GM12878 (cell line): ENCODE results near the gene NUPR1. TPM values are rescaled to one million over a fixed set of nuclear protein-coding genes. Genes with fewer than 3 reads are reported as not detected.
A peak's percentile ranks its signal among the peaks of the same experiment; 100 is the strongest.

Source experiments
- ATAC-seq: fragments of 200-7000 bp; cut with Tn5 transposase; 3 replicates; pipeline ENCODE4 v1.9.1; 2020; ENCODE audit warnings: mild to moderate bottlenecking, moderate library complexity
- BruUV-seq: library from RNA; stranded (reverse); fragments of 400-500 nt; replicated peaks from 2 replicates; lab custom pipeline; 2021; lab: Mats Ljungman, UMichigan
- CTCF ChIA-PET: fragments of 300-600 bp; sonication (Branson Sonifier 250); formaldehyde crosslinking; extraction: SDS; loops from one replicate; lab custom pipeline; 2021; ENCODE audit warnings: inconsistent platforms; lab: Yijun Ruan, JAX
- POLR2A ChIA-PET: fragments of 350-600 bp; formaldehyde crosslinking; extraction: SDS; loops from one replicate; lab custom pipeline; 2021; ENCODE audit warnings: inconsistent platforms; lab: Charles Lee
- RAD21 ChIA-PET: fragments of 300-600 bp; sonication (Branson Sonifier 250); formaldehyde crosslinking; loops from one replicate; lab custom pipeline; 2023; ENCODE audit warnings: antibody characterized with exemption; ENCODE audit not compliant: unreplicated experiment; lab: Charles Lee
- SMC1A ChIA-PET: fragments of 300-600 bp; sonication (Branson Sonifier 250); formaldehyde crosslinking; loops from one replicate; lab custom pipeline; 2023; ENCODE audit not compliant: unreplicated experiment, uncharacterized antibody; lab: Charles Lee
- DNase-seq: peaks from one replicate; pipeline ENCODE4 v3.0.0-alpha.2; 2011; ENCODE audit warnings: low read depth, low spot score
- FAIRE-seq: peaks from 3 replicates; lab custom pipeline; 2011; peaks lifted over from hg19 to GRCh38; lab: Jason Lieb, UNC
- H2AFZ ChIP-seq: 2 replicates; pipeline ENCODE4 v1.6.0; 2011; ENCODE audit warnings: low read depth, low read length, control low read depth; ENCODE audit not compliant: control insufficient read depth
- H3K27ac ChIP-seq: 2 replicates; pipeline ENCODE4 v1.5.1; 2011; ENCODE audit warnings: control low read depth; ENCODE audit not compliant: control insufficient read depth, insufficient read depth
- H3K27me3 ChIP-seq, 2 experiments: replicated peaks in 1 of 2; 2 replicates each; pipeline versions ENCODE4 v1.6.0 to v1.6.1; 2011; ENCODE audit warnings: low read length in 1 of 2; ENCODE audit not compliant: control insufficient read depth in 2 of 2, insufficient read depth in 2 of 2
- H3K36me3 ChIP-seq, 2 experiments: 2 replicates each; pipeline ENCODE4 v1.5.1; 2011; ENCODE audit warnings: low read length in 1 of 2; ENCODE audit not compliant: control insufficient read depth in 2 of 2, insufficient read depth in 2 of 2
- H3K4me1 ChIP-seq: 2 replicates; pipeline ENCODE4 v1.6.1; 2011; ENCODE audit warnings: mild to moderate bottlenecking, low read length, moderate library complexity, mixed read lengths; ENCODE audit not compliant: control insufficient read depth, insufficient read depth
- H3K4me2 ChIP-seq: 2 replicates; pipeline ENCODE4 v1.6.0; 2011; ENCODE audit warnings: control low read depth; ENCODE audit not compliant: control insufficient read depth, insufficient read depth
- H3K4me3 ChIP-seq: fragments of 200-600 bp; sonication (generic); 2 replicates; pipeline ENCODE4 v1.5.1; 2016
- H3K79me2 ChIP-seq: 2 replicates; pipeline ENCODE4 v1.6.0; 2011; ENCODE audit warnings: low read length; ENCODE audit not compliant: control insufficient read depth, insufficient read depth
- H3K9ac ChIP-seq: 2 replicates; pipeline ENCODE4 v1.8.0; 2011; ENCODE audit warnings: low read length, control low read depth, mixed read lengths; ENCODE audit not compliant: control insufficient read depth, insufficient read depth
- H3K9me3 ChIP-seq: replicated peaks from 3 replicates; pipeline ENCODE4 v1.5.1; 2011; ENCODE audit warnings: mild to moderate bottlenecking, low read length; ENCODE audit not compliant: control insufficient read depth, insufficient read depth
- H4K20me1 ChIP-seq: 2 replicates; pipeline ENCODE4 v1.6.0; 2011; ENCODE audit not compliant: control insufficient read depth, insufficient read depth
- ASH2L ChIP-seq: fragments of 300-600, 200-600 bp; sonication (generic); IDR thresholded peaks from 2 replicates; pipeline ENCODE4 v1.6.1; 2017; ENCODE audit warnings: low read depth, mild to moderate bottlenecking, borderline replicate concordance
- E2F8 ChIP-seq: fragments of 450-650 bp; IDR thresholded peaks from 2 replicates; pipeline ENCODE4 v1.6.1; 2018; ENCODE audit warnings: mild to moderate bottlenecking, low read depth, moderate library complexity; ENCODE audit not compliant: partially characterized antibody
- HDGF ChIP-seq: fragments of 450-650 bp; IDR thresholded peaks from 2 replicates; pipeline ENCODE4 v1.6.1; 2016; ENCODE audit warnings: antibody characterized with exemption
- HSF1 ChIP-seq: fragments of 150-350 bp; IDR thresholded peaks from 2 replicates; pipeline ENCODE4 v1.6.1; 2014; ENCODE audit warnings: mild to moderate bottlenecking, low read depth, low read length
- PAX8 ChIP-seq: fragments of 450-650 bp; IDR thresholded peaks from 2 replicates; pipeline ENCODE4 v1.6.1; 2017; ENCODE audit warnings: mild to moderate bottlenecking, moderate library complexity
- SMAD5 ChIP-seq: IDR thresholded peaks from 2 replicates; pipeline ENCODE4 v1.6.1; 2016; ENCODE audit warnings: antibody characterized with exemption, low read depth
- SPI1 ChIP-seq: IDR thresholded peaks from 2 replicates; pipeline ENCODE4 v1.6.1; 2011; ENCODE audit warnings: low read depth, mild to moderate bottlenecking, low read length, moderate library complexity, borderline replicate concordance; ENCODE audit not compliant: insufficient read depth
- SRF ChIP-seq, 2 experiments: IDR thresholded peaks; 2 replicates each; pipeline ENCODE4 v1.6.1; 2011; ENCODE audit warnings: low read depth in 2 of 2, low read length in 2 of 2, mild to moderate bottlenecking in 1 of 2, moderate library complexity in 1 of 2
- ZBTB40 ChIP-seq: fragments of 450-650 bp; IDR thresholded peaks from 2 replicates; pipeline ENCODE4 v1.6.1; 2016; ENCODE audit warnings: mild to moderate bottlenecking, moderate library complexity, borderline replicate concordance
- ZNF622 ChIP-seq: fragments of 450-650 bp; IDR thresholded peaks from 2 replicates; pipeline ENCODE4 v1.6.1; 2017; ENCODE audit warnings: mild to moderate bottlenecking, inconsistent platforms
- WGBS: methylation state at CpG from one replicate; pipeline ENCODE4 v1.1.6; 2016; ENCODE audit warnings: low lambda C conversion rate; ENCODE audit not compliant: insufficient replicate concordance, insufficient coverage; ENCODE audit errors: missing lambda C conversion rate; 5-methylcytosine and 5-hydroxymethylcytosine counted together
- in situ Hi-C: fragments of 300-500 bp; cut with MboI; formaldehyde crosslinking; loops from 9 replicates; pipeline ENCODE4 v1.14.3; 2018; ENCODE audit warnings: mixed read lengths
- intact Hi-C: fragments of 100-400 bp; cut with micrococcal nuclease; formaldehyde crosslinking; loops from one replicate; pipeline ENCODE4 v1.14.2; 2022; ENCODE audit not compliant: unreplicated experiment
- polyA plus RNA-seq, 11 experiments: library from polyadenylated mRNA; depleted of rRNA in 4 of 11; unstranded in 6 of 11; stranded (reverse) in 5 of 11; fragments of >200 nt; fragmentation: Nextera tagmentation in 4 of 11; fragmentation: Illumina TruSeq in 1 of 11; extraction: Ambion mirVana in 4 of 11; extraction: Trizol in 1 of 11; gene quantifications; 1 replicate in 1 of 11; 2 replicates in 10 of 11; pipeline versions ENCODE4 v1.2.1 to v1.2.3, GENCODE V29; 2011 to 2016; ENCODE audit warnings: inconsistent platforms in 2 of 11, missing spikeins in 2 of 11, low read depth in 1 of 11
- total RNA-seq, 4 experiments: library from RNA; depleted of rRNA in 3 of 4; stranded (reverse); fragments of >200 nt in 3 of 4; fragmentation: Illumina TruSeq in 1 of 4; extraction: Trizol in 1 of 4; gene quantifications; 2 replicates each; pipeline versions ENCODE4 v1.2.1 to v1.2.3, GENCODE V29; 2013 to 2021

NUPR1 gene
- total and polyA plus RNA-seq, 10 of the 15 experiments (the other 5 are each of a cell fraction or from before 2014, with no cell fraction given), result 0.04 to 0.78 (median 0.17) TPM; not detected in 2

- TF ChIP-seq ZBTB40, result no peak
- TF ChIP-seq SPI1, result no peak
- TF ChIP-seq HSF1, result no peak
- TF ChIP-seq, all 136 proteins: peak for 0
These were observed 12.3 kb downstream of the NUPR1 start (continued) for GRCh38 chr16:28526201-28527099.

- Histone ChIP-seq H2AFZ (no peak overlapping the region), H4K20me1 (no peaks in the 10 kb centered on the region), H3K79me2 (no peaks in the 10 kb centered on the region), H3K27me3 (no peaks in the 10 kb centered on the region; a peak in 1 of 4 replicates), H3K4me3 (no peak overlapping the region), H3K9ac (no peak overlapping the region), H3K36me3 (no peaks in the 10 kb centered on the region), H3K9me3 (no peaks in the 10 kb centered on the region), H3K4me1 (peaks cover 10% of the 10 kb centered on the region; the same call in 1 of the 2 replicates), H3K27ac (no peak overlapping the region), H3K4me2 (no peak overlapping the region)
- ChIA-PET SMC1A (interaction anchor here (0.6 kb wide), 1 partner anchor 13 kb away, joined by 3 read pairs; no protein-coding TSS in a partner anchor), RAD21 (no interaction called here), POLR2A (interaction anchor here (0.6 kb wide), 1 partner anchor 16 kb away, joined by 4 read pairs; no protein-coding TSS in a partner anchor), CTCF (no interaction called here)
- FAIRE-seq (no peak), DNase-seq (no peak), ATAC-seq (peak; percentile 61)
- 33% methylated on average over 6 of the region's 6 CpGs for WGBS
- in situ Hi-C loops (no loop called here), intact Hi-C loops (no loop called here)
- BruUV-seq, result no TSS peak
- TF ChIP-seq PAX8 (no peak), E2F8 (no peak), SRF (IDR thresholded peaks at IDR 0.05; ENCODE audit: low read depth in 2 of 2, low read length in 2 of 2) (no peak), ZNF622 (no peak), SPI1 (no peak), HDGF (no peak), ASH2L (no peak), SMAD5 (no peak)
These were observed 14.0 kb downstream of the NUPR1 start for GRCh38 chr16:28524681-28525171.
